H9 (cell line): ENCODE results near the gene RPS15. TPM values are rescaled to one million over a fixed set of nuclear protein-coding genes. Genes with fewer than 3 reads are reported as not detected.

Experiments
- DNase-seq: peaks from one replicate; pipeline ENCODE4 v3.0.0-alpha.2; 2017
- H2AFZ ChIP-seq: one replicate; pipeline ENCODE4 v1.6.1; 2013; ENCODE audit warnings: mild to moderate bottlenecking, low read length, control low read depth, moderate library complexity
- H2AK5ac ChIP-seq: 2 replicates; pipeline ENCODE4 v1.6.1; 2013; ENCODE audit warnings: low read length, control low read depth, mixed read lengths; ENCODE audit not compliant: insufficient read length
- H2BK120ac ChIP-seq: one replicate; pipeline ENCODE4 v1.6.1; 2013; ENCODE audit warnings: low read depth, mild to moderate bottlenecking, low read length, control low read depth, inconsistent platforms; ENCODE audit not compliant: poor library complexity, severe bottlenecking
- H2BK12ac ChIP-seq: 2 replicates; pipeline ENCODE4 v1.6.1; 2013; ENCODE audit warnings: low read length, control low read depth, mixed read lengths, low read depth; ENCODE audit not compliant: insufficient read length
- H2BK15ac ChIP-seq: 2 replicates; pipeline ENCODE4 v1.6.1; 2013; ENCODE audit warnings: low read depth, low read length, control low read depth
- H2BK20ac ChIP-seq: one replicate; pipeline ENCODE4 v1.6.1; 2013; ENCODE audit warnings: low read depth, mild to moderate bottlenecking, low read length, control low read depth, inconsistent platforms; ENCODE audit not compliant: poor library complexity, severe bottlenecking
- H2BK5ac ChIP-seq: 2 replicates; pipeline ENCODE4 v1.6.1; 2013; ENCODE audit warnings: low read length, control low read depth, mixed read lengths; ENCODE audit not compliant: insufficient read length
- H3K14ac ChIP-seq: 2 replicates; pipeline ENCODE4 v1.6.1; 2013; ENCODE audit warnings: low read length, control low read depth; ENCODE audit not compliant: insufficient read depth
- H3K18ac ChIP-seq: 2 replicates; pipeline ENCODE4 v1.6.1; 2013; ENCODE audit warnings: low read depth, mild to moderate bottlenecking, mixed read lengths, low read length, control low read depth; ENCODE audit not compliant: insufficient read length
- H3K23ac ChIP-seq: 2 replicates; pipeline ENCODE4 v1.6.1; 2013; ENCODE audit warnings: low read length, control low read depth, mixed read lengths, low read depth; ENCODE audit not compliant: insufficient read length
- H3K23me2 ChIP-seq: 2 replicates; pipeline ENCODE4 v1.6.1; 2013; ENCODE audit warnings: low read depth, mild to moderate bottlenecking, mixed read lengths, low read length, control low read depth; ENCODE audit not compliant: insufficient read length, poor library complexity, severe bottlenecking
- H3K27ac ChIP-seq: 2 replicates; pipeline ENCODE4 v1.5.1; 2013; ENCODE audit warnings: low read length, control low read depth, mixed read lengths, low read depth; ENCODE audit not compliant: insufficient read length
- H3K27me3 ChIP-seq: 2 replicates; pipeline ENCODE4 v1.6.1; 2013; ENCODE audit warnings: low read length, control low read depth, inconsistent platforms; ENCODE audit not compliant: insufficient read depth
- H3K4ac ChIP-seq: 2 replicates; pipeline ENCODE4 v1.6.1; 2013; ENCODE audit warnings: low read depth, mild to moderate bottlenecking, control low read depth, inconsistent platforms, low read length, moderate library complexity
- H3K4me1 ChIP-seq: 2 replicates; pipeline ENCODE4 v1.6.1; 2013; ENCODE audit warnings: low read length, control low read depth, inconsistent platforms; ENCODE audit not compliant: insufficient read depth
- H3K4me2 ChIP-seq: 2 replicates; pipeline ENCODE4 v1.6.1; 2013; ENCODE audit warnings: low read length, control low read depth, mixed read lengths; ENCODE audit not compliant: insufficient read length, insufficient read depth
- H3K56ac ChIP-seq: 2 replicates; pipeline ENCODE4 v1.6.1; 2013; ENCODE audit warnings: low read depth, mild to moderate bottlenecking, mixed read lengths, low read length, control low read depth; ENCODE audit not compliant: insufficient read length
- H3K79me1 ChIP-seq: 2 replicates; pipeline ENCODE4 v1.6.1; 2013; ENCODE audit warnings: low read depth, mild to moderate bottlenecking, moderate library complexity, low read length, control low read depth, inconsistent platforms; ENCODE audit not compliant: insufficient read depth, poor library complexity, severe bottlenecking
- H3K79me2 ChIP-seq: 2 replicates; pipeline ENCODE4 v1.6.1; 2013; ENCODE audit warnings: low read length, control low read depth, inconsistent platforms; ENCODE audit not compliant: insufficient read depth
- H3K9ac ChIP-seq: 2 replicates; pipeline ENCODE4 v1.6.1; 2013; ENCODE audit warnings: low read length, control low read depth, mixed read lengths; ENCODE audit not compliant: insufficient read length; ENCODE audit errors: extremely low read depth
- H3K9me3 ChIP-seq: one replicate; pipeline ENCODE4 v1.6.1; 2013; ENCODE audit warnings: low read depth, low read length, inconsistent platforms; ENCODE audit not compliant: control insufficient read depth
- H3T11ph ChIP-seq: one replicate; pipeline ENCODE4 v1.6.1; 2013; ENCODE audit warnings: mild to moderate bottlenecking, low read length, control low read depth, inconsistent platforms
- H4K20me1 ChIP-seq: one replicate; pipeline ENCODE4 v1.6.1; 2013; ENCODE audit not compliant: control insufficient read depth, insufficient read length, insufficient read depth
- H4K5ac ChIP-seq: 2 replicates; pipeline ENCODE4 v1.6.1; 2013; ENCODE audit warnings: low read depth, mild to moderate bottlenecking, mixed read lengths, low read length, control low read depth; ENCODE audit not compliant: insufficient read length
- H4K8ac ChIP-seq: replicated peaks from 2 replicates; pipeline ENCODE4 v1.6.1; 2013; ENCODE audit warnings: low read length, control low read depth, mixed read lengths, low read depth; ENCODE audit not compliant: insufficient read length
- H4K91ac ChIP-seq: 2 replicates; pipeline ENCODE4 v1.6.1; 2013; ENCODE audit warnings: low read depth, mild to moderate bottlenecking, moderate library complexity, mixed read lengths, low read length, control low read depth; ENCODE audit not compliant: insufficient read length
- H3K27ac Mint-ChIP-seq, 3 experiments: 2 replicates in 2 of 3; 3 replicates in 1 of 3; pipeline ENCODE4 v1.8.0; 2020 to 2021; ENCODE audit warnings: mixed read lengths in 3 of 3, mild to moderate bottlenecking in 1 of 3, moderate library complexity in 1 of 3
- H3K27me3 Mint-ChIP-seq: 2 replicates; pipeline ENCODE4 v1.8.0; 2021; ENCODE audit warnings: low read depth, mild to moderate bottlenecking, moderate library complexity, mixed read lengths
- H3K36me3 Mint-ChIP-seq, 3 experiments: 2 replicates in 2 of 3; 3 replicates in 1 of 3; pipeline ENCODE4 v1.8.0; 2020 to 2021; ENCODE audit warnings: low read depth in 3 of 3, mixed read lengths in 3 of 3; ENCODE audit not compliant: insufficient read depth in 1 of 3
- H3K4me1 Mint-ChIP-seq, 2 experiments: 2 replicates each; pipeline ENCODE4 v1.8.0; 2020; ENCODE audit warnings: mixed read lengths in 2 of 2
- H3K4me3 Mint-ChIP-seq, 2 experiments: 2 replicates in 1 of 2; 3 replicates in 1 of 2; pipeline ENCODE4 v1.8.0; 2020 to 2021; ENCODE audit warnings: mild to moderate bottlenecking in 2 of 2, mixed read lengths in 2 of 2, moderate library complexity in 1 of 2
- H3K9me3 Mint-ChIP-seq, 2 experiments: 2 replicates in 1 of 2; 3 replicates in 1 of 2; pipeline ENCODE4 v1.8.0; 2020; ENCODE audit warnings: mild to moderate bottlenecking in 2 of 2, mixed read lengths in 2 of 2, moderate library complexity in 1 of 2
- CTCF ChIP-seq: fragments of 200-600 bp; sonication (generic); conservative IDR thresholded peaks from 3 replicates; pipeline ENCODE4 v1.8.0; 2021; ENCODE audit warnings: antibody characterized with exemption, mild to moderate bottlenecking
- WGBS: extraction: QIAGEN DNeasy Blood & Tissue Kit; methylation state at CpG from one replicate; pipeline ENCODE4 v1.1.7; 2013; ENCODE audit warnings: missing lambda C conversion rate, low lambda C conversion rate, mixed read lengths; ENCODE audit not compliant: insufficient read length; ENCODE audit errors: extremely low coverage; 5-methylcytosine and 5-hydroxymethylcytosine counted together
- total RNA-seq: library from RNA; stranded (reverse); gene quantifications from 2 replicates; pipeline ENCODE4 v1.2.1, GENCODE V29; 2021

RPS15 gene
- total RNA-seq, 1 experiment from 2014 or later, result 1,628 TPM

- Histone ChIP-seq H3K27ac (no peak overlapping the region), H2BK20ac (no peak overlapping the region), H2BK120ac (no peak overlapping the region), H3K79me2 (peaks cover 50% of the 10 kb centered on the region; the same call in 1 of the 2 replicates), H3K4me1 (no peaks in the 10 kb centered on the region; the same call in 1 of the 2 replicates), H3K9me3 (no peaks in the 10 kb centered on the region), H4K91ac (no peak overlapping the region), H4K20me1 (peaks cover 2% of the 10 kb centered on the region), H3K79me1 (peaks cover 8% of the 10 kb centered on the region), H3K23me2 (no peaks in the 10 kb centered on the region), H2BK5ac (no peak overlapping the region), H3K4ac (no peak overlapping the region), H2BK12ac (no peak overlapping the region), H3K9ac (no peak overlapping the region), H3K27me3 (no peaks in the 10 kb centered on the region), H3K14ac (no peak overlapping the region), H2BK15ac (no peak overlapping the region), H2AK5ac (no peak overlapping the region), H4K8ac (no peak overlapping the region), H3K23ac (no peak overlapping the region), H3T11ph (no peak overlapping the region), H3K4me2 (no peak overlapping the region), H2AFZ (no peak overlapping the region), H3K18ac (no peak overlapping the region), H3K56ac (no peak overlapping the region), H4K5ac (no peak overlapping the region)
- peaks cover 0 to 2% of the 10 kb centered on the region in 2 experiments; a peak in 1 of 5 replicates for H3K9me3 Mint-ChIP-seq
- peak overlapping the region; percentile 63 to 94 (median 94); a peak in 5 of 7 replicates for H3K27ac Mint-ChIP-seq
- TF ChIP-seq CTCF, result no peak
- no peaks in the 10 kb centered on the region for H3K27me3 Mint-ChIP-seq
- no CpG with 5 or more reads among the region's 21 CpGs for WGBS
- DNase-seq, result no peak
- peaks cover 35 to 38% of the 10 kb centered on the region in 2 experiments for H3K4me1 Mint-ChIP-seq
- peak overlapping the region; percentile 7 to 57; a peak in 2 of 5 replicates for H3K4me3 Mint-ChIP-seq
- H3K36me3 Mint-ChIP-seq, result peaks cover 19 to 72% (median 55%) of the 10 kb centered on the region in 3 experiments
Observed at GRCh38 chr19:1417145-1417544, 21.1 kb upstream of the RPS15 start.
